DND-41 (cell line): ENCODE measurements around the gene RYR2.

ENCODE experiments used
- EZH2 ChIP-seq: IDR thresholded peaks from 3 replicates; pipeline ENCODE4 v1.6.1; 2012; ENCODE audit warnings: borderline replicate concordance, low read depth, mild to moderate bottlenecking, moderate library complexity, low read length, inconsistent platforms; ENCODE audit not compliant: severe bottlenecking
- TF ChIP-seq, protein P1 (sequence below): IDR thresholded peaks from 2 replicates; pipeline ENCODE4 v1.5.1; 2012; ENCODE audit warnings: borderline replicate concordance, low read length, moderate library complexity, mild to moderate bottlenecking; ENCODE audit not compliant: poor library complexity, severe bottlenecking; ENCODE audit errors: extremely low read depth

DNA sequence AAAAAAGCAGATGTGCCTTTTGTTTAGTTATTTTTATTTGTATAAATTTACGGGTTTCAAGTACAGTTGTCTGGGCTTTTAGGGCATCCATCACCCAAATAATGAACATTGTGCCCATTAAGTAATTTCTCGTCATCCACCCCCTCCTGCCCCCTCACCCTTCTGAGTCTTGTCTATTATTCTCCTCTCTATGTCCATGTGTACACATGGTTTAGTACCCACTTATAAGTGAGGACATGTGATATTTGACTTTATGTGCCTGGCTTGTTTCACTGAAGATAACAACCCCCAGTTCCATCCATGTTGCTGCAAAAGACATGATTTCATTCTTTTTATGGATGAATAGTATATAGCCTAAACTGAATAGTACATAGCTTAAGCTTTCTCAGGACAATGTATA is 659.5 kb downstream of the RYR2 start:
- TF ChIP-seq EZH2 = no peak
- TF ChIP-seq, protein P1, sequence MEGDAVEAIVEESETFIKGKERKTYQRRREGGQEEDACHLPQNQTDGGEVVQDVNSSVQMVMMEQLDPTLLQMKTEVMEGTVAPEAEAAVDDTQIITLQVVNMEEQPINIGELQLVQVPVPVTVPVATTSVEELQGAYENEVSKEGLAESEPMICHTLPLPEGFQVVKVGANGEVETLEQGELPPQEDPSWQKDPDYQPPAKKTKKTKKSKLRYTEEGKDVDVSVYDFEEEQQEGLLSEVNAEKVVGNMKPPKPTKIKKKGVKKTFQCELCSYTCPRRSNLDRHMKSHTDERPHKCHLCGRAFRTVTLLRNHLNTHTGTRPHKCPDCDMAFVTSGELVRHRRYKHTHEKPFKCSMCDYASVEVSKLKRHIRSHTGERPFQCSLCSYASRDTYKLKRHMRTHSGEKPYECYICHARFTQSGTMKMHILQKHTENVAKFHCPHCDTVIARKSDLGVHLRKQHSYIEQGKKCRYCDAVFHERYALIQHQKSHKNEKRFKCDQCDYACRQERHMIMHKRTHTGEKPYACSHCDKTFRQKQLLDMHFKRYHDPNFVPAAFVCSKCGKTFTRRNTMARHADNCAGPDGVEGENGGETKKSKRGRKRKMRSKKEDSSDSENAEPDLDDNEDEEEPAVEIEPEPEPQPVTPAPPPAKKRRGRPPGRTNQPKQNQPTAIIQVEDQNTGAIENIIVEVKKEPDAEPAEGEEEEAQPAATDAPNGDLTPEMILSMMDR = no peak
